GM19463 (cell line): ENCODE results near the gene CD200R1L.
"Not testable (repeated sequence)": the region's sequence is repeated elsewhere in the genome, so short reads cannot be mapped to it uniquely, and the experiment has no call there.

Experiments used
- ATAC-seq: cut with Tn5 transposase; IDR thresholded peaks from one replicate; pipeline ENCODE4 v1.9.1; 2021; ENCODE audit warnings: mild to moderate bottlenecking, moderate library complexity; ENCODE audit not compliant: unreplicated experiment

Gene CD200R1L

GRCh38 chr3:112846764-112847163 lies at the start of gene CD200R1L:
Gene CD200R1L (minus strand): TSS chr3:112846864. CDS start chr3:112829367, 17,497 bp downstream.
- ATAC-seq, result no peak

GRCh38 chr3:112894258-112894657 lies 47.6 kb upstream of the CD200R1L start:
- ATAC-seq, result no peak

- no peak for ATAC-seq
Measured at GRCh38 chr3:112889357-112889756, 42.7 kb upstream of the CD200R1L start.

GRCh38 chr3:112888381-112889085 lies 41.9 kb upstream of the CD200R1L start:
- no peak for ATAC-seq

- no peak for ATAC-seq
Measured at GRCh38 chr3:112884678-112885290, 38.1 kb upstream of the CD200R1L start.

GRCh38 chr3:112881891-112882290 lies 35.2 kb upstream of the CD200R1L start:
- ATAC-seq, result no peak

- ATAC-seq, result no peak
Measured at GRCh38 chr3:112875561-112875960, 28.9 kb upstream of the CD200R1L start.

GRCh38 chr3:112874725-112875124 lies 28.1 kb upstream of the CD200R1L start:
- no peak for ATAC-seq

GRCh38 chr3:112873632-112874031 lies 27.0 kb upstream of the CD200R1L start:
- peak; percentile 78 for ATAC-seq

GRCh38 chr3:112871735-112872134 lies 25.1 kb upstream of the CD200R1L start:
- ATAC-seq, result no peak

- no peak for ATAC-seq
Measured at GRCh38 chr3:112865757-112866156, 19.1 kb upstream of the CD200R1L start.

- ATAC-seq, result no peak
Measured at GRCh38 chr3:112860898-112861297, 14.2 kb upstream of the CD200R1L start.

- no peak for ATAC-seq
Measured at GRCh38 chr3:112858410-112859069, 11.9 kb upstream of the CD200R1L start.

- ATAC-seq, result no peak
Measured at GRCh38 chr3:112857526-112857925, 10.9 kb upstream of the CD200R1L start.

GRCh38 chr3:112856537-112856936 lies 9.9 kb upstream of the CD200R1L start:
- ATAC-seq, result no peak

GRCh38 chr3:112855883-112856282 lies 9.2 kb upstream of the CD200R1L start:
- ATAC-seq, result no peak

GRCh38 chr3:112855074-112855473 lies 8.4 kb upstream of the CD200R1L start:
- not testable (repeated sequence) for ATAC-seq

- no peak for ATAC-seq
Measured at GRCh38 chr3:112848196-112848595, 1.5 kb upstream of the CD200R1L start.

- peak; percentile 91 for ATAC-seq
Measured at GRCh38 chr3:112847692-112848091, 1.0 kb upstream of the CD200R1L start.

- ATAC-seq, result no peak
Measured at GRCh38 chr3:112845772-112846171, 892 bp downstream of the CD200R1L start.

- ATAC-seq, result no peak
Measured at GRCh38 chr3:112829046-112829445, 17.6 kb downstream of the CD200R1L start.
